ENCODE results near the gene CARD19. TPM values are rescaled to one million over a fixed set of nuclear protein-coding genes. Genes with fewer than 3 reads are reported as not detected.

The CARD19 gene
- total RNA-seq, 1 donor from 2014 or later: 63.3 TPM

GRCh38 chr9:93147632-93148031, 51.6 kb downstream of the CARD19 start:
- Histone ChIP-seq H3K4me3 (no peak overlapping the region), H3K27me3 (no peaks in the 10 kb centered on the region), H3K27ac (no peak overlapping the region), H3K4me1 (peaks cover 15% of the 10 kb centered on the region), H3K9me3 (no peaks in the 10 kb centered on the region), H3K36me3 (no peaks in the 10 kb centered on the region)
- no peak for TF ChIP-seq POLR2A (IDR thresholded peaks at IDR 0.05)
- no peak for TF ChIP-seq POLR2AphosphoS5 (IDR thresholded peaks at IDR 0.05; ENCODE audit: insufficient read depth in 1 of 2, low read depth in 1 of 2)
- intact Hi-C loops (cut with DNase I): no loop called here
- no peak for DNase-seq (ENCODE audit: extremely low spot score in 2 of 2)

GRCh38 chr9:93148721-93149120, 52.7 kb downstream of the CARD19 start:
- Histone ChIP-seq H3K4me3 (no peak overlapping the region), H3K4me1 (peaks cover 12% of the 10 kb centered on the region), H3K27ac (no peak overlapping the region), H3K9me3 (no peaks in the 10 kb centered on the region), H3K27me3 (no peaks in the 10 kb centered on the region), H3K36me3 (no peaks in the 10 kb centered on the region)
- DNase-seq (ENCODE audit: extremely low spot score in 2 of 2): no peak
- intact Hi-C loops (cut with DNase I): no loop called here
- TF ChIP-seq POLR2A (IDR thresholded peaks at IDR 0.05): no peak
- no peak for TF ChIP-seq CTCF (IDR thresholded peaks at IDR 0.05)

- H3K27ac ChIP-seq: no peak overlapping the region
- DNase-seq (ENCODE audit: extremely low spot score in 2 of 2): no peak
- no peaks in the 10 kb centered on the region for H3K36me3 ChIP-seq
- H3K27me3 ChIP-seq: no peaks in the 10 kb centered on the region
- H3K4me3 ChIP-seq: no peak overlapping the region
- intact Hi-C loops (cut with DNase I): no loop called here
- no peaks in the 10 kb centered on the region for H3K9me3 ChIP-seq
- TF ChIP-seq CTCF (IDR thresholded peaks at IDR 0.05) (no peak), POLR2AphosphoS5 (IDR thresholded peaks at IDR 0.05; ENCODE audit: insufficient read depth in 1 of 2, low read depth in 1 of 2) (no peak), POLR2A (IDR thresholded peaks at IDR 0.05) (no peak)
- peaks cover 6% of the 10 kb centered on the region for H3K4me1 ChIP-seq
These were observed 53.3 kb downstream of the CARD19 start for GRCh38 chr9:93149361-93149760.

GRCh38 chr9:93151097-93151784, 55.2 kb downstream of the CARD19 start:
- Histone ChIP-seq H3K4me1 (no peaks in the 10 kb centered on the region), H3K27me3 (no peaks in the 10 kb centered on the region), H3K4me3 (no peak overlapping the region), H3K36me3 (no peaks in the 10 kb centered on the region), H3K27ac (no peak overlapping the region), H3K9me3 (no peaks in the 10 kb centered on the region)
- TF ChIP-seq CTCF (IDR thresholded peaks at IDR 0.05) (no peak), POLR2AphosphoS5 (IDR thresholded peaks at IDR 0.05; ENCODE audit: insufficient read depth in 1 of 2, low read depth in 1 of 2) (no peak), POLR2A (IDR thresholded peaks at IDR 0.05) (no peak)
- intact Hi-C loops (cut with DNase I): no loop called here
- no peak for DNase-seq (ENCODE audit: extremely low spot score in 2 of 2)

- no peak overlapping the region for H3K4me3 ChIP-seq
- no peaks in the 10 kb centered on the region for H3K27me3 ChIP-seq
- H3K27ac ChIP-seq: no peak overlapping the region
- H3K4me1 ChIP-seq: no peaks in the 10 kb centered on the region
- DNase-seq (ENCODE audit: extremely low spot score in 2 of 2): no peak
- intact Hi-C loops (cut with DNase I): no loop called here
- TF ChIP-seq POLR2A (IDR thresholded peaks at IDR 0.05): no peak
- TF ChIP-seq CTCF (IDR thresholded peaks at IDR 0.05): peak in 1 of 3 experiments; percentile 17
- no peaks in the 10 kb centered on the region for H3K9me3 ChIP-seq
- H3K36me3 ChIP-seq: no peaks in the 10 kb centered on the region
These were observed 58.4 kb downstream of the CARD19 start for GRCh38 chr9:93154293-93154903.
